HepG2 (cell line): Measurements from ENCODE around the gene KRT81. TPM values are rescaled to one million over a fixed set of nuclear protein-coding genes. Genes with fewer than 3 reads are reported as not detected.

Experiments
- ATAC-seq: fragments of 200-7000 bp; cut with Tn5 transposase; 3 replicates; pipeline ENCODE4 v1.9.1; 2020; ENCODE audit warnings: mild to moderate bottlenecking, moderate library complexity
- BruUV-seq: library from RNA; stranded (reverse); fragments of 400-500 nt; replicated peaks from 2 replicates; lab custom pipeline; 2021; lab: Mats Ljungman, UMichigan
- CTCF ChIA-PET: fragments of 300-600 bp; formaldehyde crosslinking; extraction: SDS; loops from one replicate; lab custom pipeline; 2021; ENCODE audit warnings: low total read pairs, inconsistent platforms, low intra/inter-chr PET ratio; lab: Yijun Ruan, JAX
- POLR2A ChIA-PET: fragments of 350-600 bp; sonication (Branson Sonifier 250); formaldehyde crosslinking; loops from one replicate; lab custom pipeline; 2020; ENCODE audit warnings: antibody characterized with exemption, inconsistent platforms; lab: Yijun Ruan, JAX
- DNase-seq: peaks from one replicate; pipeline ENCODE4 v3.0.0-alpha.2; 2015; ENCODE audit warnings: low spot score
- FAIRE-seq: peaks from 3 replicates; lab custom pipeline; 2011; peaks lifted over from hg19 to GRCh38; lab: Jason Lieb, UNC
- H2AFZ ChIP-seq: one replicate; pipeline ENCODE4 v1.6.1; 2011; ENCODE audit warnings: low read length, inconsistent platforms
- H3K27ac ChIP-seq: fragments of 300-600 bp; 3 replicates; pipeline ENCODE4 v1.8.0; 2011; ENCODE audit warnings: mixed run types, mild to moderate bottlenecking, mixed read lengths, low read length, inconsistent platforms; ENCODE audit not compliant: insufficient read depth; ENCODE audit errors: extremely low read length
- H3K27me3 ChIP-seq, 2 experiments: fragments of 200-600 bp in 1 of 2; 2 replicates in 1 of 2; 3 replicates in 1 of 2; pipeline versions ENCODE4 v1.6.0 to v1.8.0; 2011; ENCODE audit warnings: low read length in 2 of 2, mild to moderate bottlenecking in 2 of 2, moderate library complexity in 2 of 2, inconsistent platforms in 1 of 2; ENCODE audit not compliant: insufficient read depth in 2 of 2, control insufficient read depth in 1 of 2
- H3K36me3 ChIP-seq, 2 experiments: fragments of 200-600 bp in 1 of 2; replicated peaks in 1 of 2; 2 replicates in 1 of 2; 3 replicates in 1 of 2; pipeline versions ENCODE4 v1.5.1 to v1.8.0; 2011; ENCODE audit warnings: low read length in 2 of 2, inconsistent platforms in 1 of 2; ENCODE audit not compliant: insufficient read depth in 2 of 2, control insufficient read depth in 1 of 2
- H3K4me1 ChIP-seq: 2 replicates; pipeline ENCODE4 v1.5.1; 2012; ENCODE audit warnings: low read length, inconsistent platforms; ENCODE audit not compliant: insufficient read depth
- H3K4me2 ChIP-seq: 2 replicates; pipeline ENCODE4 v1.6.0; 2011; ENCODE audit warnings: low read depth, low read length, inconsistent platforms
- H3K4me3 ChIP-seq, 3 experiments: fragments of 200-600 bp in 1 of 3; sonication (generic), shearing (Covaris generic) in 1 of 3; replicated peaks in 1 of 3; 2 replicates each; pipeline ENCODE4 v1.5.1; 2011 to 2016; ENCODE audit warnings: low read length in 3 of 3, inconsistent platforms in 2 of 3, low read depth in 2 of 3, mild to moderate bottlenecking in 2 of 3, control low read depth in 1 of 3, mixed read lengths in 1 of 3; ENCODE audit not compliant: insufficient read depth in 1 of 3
- H3K79me2 ChIP-seq: one replicate; pipeline ENCODE4 v1.6.1; 2011; ENCODE audit warnings: low read length, inconsistent platforms; ENCODE audit not compliant: insufficient read depth
- H3K9ac ChIP-seq: 2 replicates; pipeline ENCODE4 v1.6.0; 2011; ENCODE audit warnings: mild to moderate bottlenecking, low read depth, low read length, inconsistent platforms; ENCODE audit not compliant: insufficient read depth
- H3K9me3 ChIP-seq: 2 replicates; pipeline ENCODE4 v1.5.1; 2012; ENCODE audit warnings: mild to moderate bottlenecking, low read length
- H4K20me1 ChIP-seq: 2 replicates; pipeline ENCODE4 v1.6.0; 2011; ENCODE audit warnings: inconsistent platforms, mild to moderate bottlenecking, low read length, moderate library complexity; ENCODE audit not compliant: insufficient read depth
- GATAD1 ChIP-seq: IDR thresholded peaks from 2 replicates; pipeline ENCODE4 v1.6.1; 2016; ENCODE audit warnings: missing genetic modification reagents, missing compliant biosample characterization
- GFI1 ChIP-seq: sonication (generic); formaldehyde crosslinking; IDR thresholded peaks from 2 replicates; pipeline ENCODE4 v1.5.0; 2020; ENCODE audit warnings: missing genetic modification reagents, mild to moderate bottlenecking, borderline replicate concordance
- KDM2A ChIP-seq: sonication (generic); formaldehyde crosslinking; IDR thresholded peaks from 2 replicates; pipeline ENCODE4 v1.4.0; 2020; ENCODE audit warnings: low read depth, missing genetic modification reagents, borderline replicate concordance
- THAP11 ChIP-seq: IDR thresholded peaks from 2 replicates; pipeline ENCODE4 v1.6.1; 2016; ENCODE audit warnings: missing biosample characterization, missing genetic modification reagents
- TSC22D2 ChIP-seq: sonication (generic); formaldehyde crosslinking; IDR thresholded peaks from 2 replicates; pipeline ENCODE4 v1.5.1; 2020; ENCODE audit warnings: missing genetic modification reagents, mild to moderate bottlenecking, borderline replicate concordance
- ZBTB42 ChIP-seq: sonication (generic); formaldehyde crosslinking; IDR thresholded peaks from 2 replicates; pipeline ENCODE4 v1.5.0; 2020; ENCODE audit warnings: mild to moderate bottlenecking, missing genetic modification reagents
- ZC3H4 ChIP-seq: sonication (generic); formaldehyde crosslinking; IDR thresholded peaks from 2 replicates; pipeline ENCODE4 v1.4.0; 2020; ENCODE audit warnings: missing genetic modification reagents, borderline replicate concordance
- ZNF101 ChIP-seq: sonication (generic); formaldehyde crosslinking; IDR thresholded peaks from 2 replicates; pipeline ENCODE4 v1.4.0; 2020; ENCODE audit warnings: mild to moderate bottlenecking, low read depth, missing genetic modification reagents, borderline replicate concordance
- ZNF841 ChIP-seq: sonication (generic); formaldehyde crosslinking; IDR thresholded peaks from 2 replicates; pipeline ENCODE4 v1.8.1; 2023; ENCODE audit warnings: missing genetic modification reagents, borderline replicate concordance
- WGBS: methylation state at CpG from one replicate; pipeline ENCODE4 v1.1.6; 2017; ENCODE audit warnings: low lambda C conversion rate; 5-methylcytosine and 5-hydroxymethylcytosine counted together
- in situ Hi-C: cut with HindIII; loops from 2 replicates; pipeline ENCODE4 v1.10.0; 2017; ENCODE audit warnings: low pct_unique_long_range_greater_than_20kb; ENCODE audit not compliant: extremely low pct_ligation_motif_present
- intact Hi-C: fragments of 100-400 bp; cut with micrococcal nuclease; formaldehyde crosslinking; loops from one replicate; pipeline ENCODE4 v1.10.0; 2022; ENCODE audit not compliant: unreplicated experiment
- polyA plus RNA-seq, 8 experiments: library from polyadenylated mRNA; depleted of rRNA in 3 of 8; stranded (reverse) in 7 of 8; unstranded in 1 of 8; fragments of >200 nt; fragmentation: Illumina TruSeq in 4 of 8; extraction: Trizol in 4 of 8; gene quantifications; 2 replicates each; pipeline versions ENCODE4 v1.2.1 to v1.2.3, GENCODE V29; 2011 to 2016; ENCODE audit warnings: low read depth in 4 of 8, missing spikeins in 1 of 8, mixed read lengths in 1 of 8; ENCODE audit not compliant: insufficient read depth in 1 of 8
- total RNA-seq, 5 experiments: library from RNA; depleted of rRNA; stranded (reverse); fragments of >200 nt; fragmentation: Illumina TruSeq; extraction: Trizol; gene quantifications; 2 replicates each; pipeline ENCODE4 v1.2.3, GENCODE V29; 2016; ENCODE audit warnings: low read depth in 1 of 5
- TF ChIP-seq, protein P1 (sequence below): IDR thresholded peaks from 2 replicates; pipeline ENCODE4 v1.6.1; 2016; ENCODE audit warnings: missing compliant biosample characterization, missing genetic modification reagents, borderline replicate concordance
- TF ChIP-seq, protein P2 (sequence below): sonication (generic); formaldehyde crosslinking; IDR thresholded peaks from 2 replicates; pipeline ENCODE4 v1.5.0; 2020; ENCODE audit warnings: missing genetic modification reagents, mild to moderate bottlenecking, borderline replicate concordance

KRT81 gene
- total and polyA plus RNA-seq, 2 of the 13 experiments (the other 11 are each of a cell fraction or from before 2014, with no cell fraction given) = not detected

- BruUV-seq = no TSS peak
- H3K4me2 ChIP-seq = no peak overlapping the region
- ATAC-seq = no peak
- no peak for FAIRE-seq
- WGBS = 12% methylated on average over 2 of the region's 2 CpGs
- no peak overlapping the region for H3K27ac ChIP-seq
- no peak overlapping the region for H3K4me3 ChIP-seq
- in situ Hi-C loops = no loop called here
- ChIA-PET POLR2A (no interaction called here), CTCF (no interaction called here)
- H4K20me1 ChIP-seq = 0 out of 2 replicates have a peak, but pooled peaks cover 2% of the 10 kb centered on the region
- no peaks in the 10 kb centered on the region for H3K4me1 ChIP-seq
- no peaks in the 10 kb centered on the region for H3K36me3 ChIP-seq
- no peak overlapping the region for H2AFZ ChIP-seq
- intact Hi-C loops = no loop called here
- no peak for DNase-seq
- no peak overlapping the region for H3K9ac ChIP-seq
- TF ChIP-seq GATAD1 (no peak), ZC3H4 (CRISPR knock-in tag) (no peak), KDM2A (no peak), ZNF101 (no peak), ZNF841 (CRISPR knock-in tag) (no peak), THAP11 (CRISPR knock-in tag) (no peak), GFI1 (CRISPR knock-in tag) (no peak), ZBTB42 (CRISPR knock-in tag) (no peak), TSC22D2 (CRISPR knock-in tag) (no peak)
- TF ChIP-seq, protein P1, sequence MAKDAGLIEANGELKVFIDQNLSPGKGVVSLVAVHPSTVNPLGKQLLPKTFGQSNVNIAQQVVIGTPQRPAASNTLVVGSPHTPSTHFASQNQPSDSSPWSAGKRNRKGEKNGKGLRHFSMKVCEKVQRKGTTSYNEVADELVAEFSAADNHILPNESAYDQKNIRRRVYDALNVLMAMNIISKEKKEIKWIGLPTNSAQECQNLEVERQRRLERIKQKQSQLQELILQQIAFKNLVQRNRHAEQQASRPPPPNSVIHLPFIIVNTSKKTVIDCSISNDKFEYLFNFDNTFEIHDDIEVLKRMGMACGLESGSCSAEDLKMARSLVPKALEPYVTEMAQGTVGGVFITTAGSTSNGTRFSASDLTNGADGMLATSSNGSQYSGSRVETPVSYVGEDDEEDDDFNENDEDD (CRISPR knock-in tag) = no peak
- TF ChIP-seq, protein P2, sequence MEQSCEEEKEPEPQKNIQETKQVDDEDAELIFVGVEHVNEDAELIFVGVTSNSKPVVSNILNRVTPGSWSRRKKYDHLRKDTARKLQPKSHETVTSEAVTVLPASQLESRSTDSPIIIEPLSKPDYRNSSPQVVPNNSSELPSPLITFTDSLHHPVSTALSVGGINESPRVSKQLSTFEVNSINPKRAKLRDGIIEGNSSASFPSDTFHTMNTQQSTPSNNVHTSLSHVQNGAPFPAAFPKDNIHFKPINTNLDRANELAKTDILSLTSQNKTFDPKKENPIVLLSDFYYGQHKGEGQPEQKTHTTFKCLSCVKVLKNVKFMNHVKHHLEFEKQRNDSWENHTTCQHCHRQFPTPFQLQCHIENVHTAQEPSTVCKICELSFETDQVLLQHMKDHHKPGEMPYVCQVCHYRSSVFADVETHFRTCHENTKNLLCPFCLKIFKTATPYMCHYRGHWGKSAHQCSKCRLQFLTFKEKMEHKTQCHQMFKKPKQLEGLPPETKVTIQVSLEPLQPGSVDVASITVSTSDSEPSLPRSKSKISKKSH (CRISPR knock-in tag) = no peak
- no peaks in the 10 kb centered on the region for H3K9me3 ChIP-seq
- H3K27me3 ChIP-seq = peaks cover 2 to 26% of the 10 kb centered on the region in 2 experiments; a peak in 4 of 5 replicates
- no peaks in the 10 kb centered on the region for H3K79me2 ChIP-seq
Measured at GRCh38 chr12:52239767-52240166, 51.6 kb downstream of the KRT81 start.
